ENCODE data around the gene MAP3K2. TPM values are rescaled to one million over a fixed set of nuclear protein-coding genes. Genes with fewer than 3 reads are reported as not detected.

Gene MAP3K2
- total and polyA plus RNA-seq, 2 of the 8 experiments (the other 6 are each of a cell fraction or from before 2014, with no cell fraction given) = 2.0 to 23.2 TPM

DNA sequence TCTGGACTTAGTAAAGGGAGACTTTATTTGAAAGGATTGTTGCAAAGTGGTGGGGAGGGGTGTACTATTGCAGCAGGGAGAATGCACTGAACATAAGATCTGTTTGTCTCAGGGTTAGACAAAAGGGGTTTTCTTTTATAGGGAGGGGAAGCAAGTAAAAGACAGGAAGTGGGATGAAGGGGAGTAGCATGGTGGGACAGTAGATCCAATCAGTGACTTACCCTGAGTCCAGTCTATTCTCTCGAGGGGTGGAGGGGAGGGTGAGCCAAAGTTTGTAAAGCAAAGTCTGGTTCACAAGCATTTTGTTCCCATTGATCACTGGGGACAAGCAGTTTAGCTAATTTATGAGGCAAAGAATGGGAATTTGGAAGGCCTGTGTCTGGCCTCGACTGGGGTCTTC, 132.6 kb downstream of the MAP3K2 start:
- Histone ChIP-seq H3K27me3 (replicated peaks in 1 of 4; ENCODE audit: control insufficient read depth in 3 of 4, extremely low read depth in 1 of 4, insufficient read depth in 3 of 4, low read length in 3 of 4) (no peaks in the 10 kb centered on the region), H4K20me1 (replicated peaks in 1 of 2; ENCODE audit: control insufficient read depth in 1 of 2, insufficient read depth in 2 of 2, low read length in 2 of 2) (peaks cover 0 to 5% of the 10 kb centered on the region in 2 experiments), H2AK5ac (ENCODE audit: low read depth, low read length) (no peak overlapping the region), H3K36me3 (ENCODE audit: control insufficient read depth in 2 of 4, insufficient read depth in 4 of 4, low read length in 3 of 4) (peaks cover 8 to 39% (median 21%) of the 10 kb centered on the region in 4 experiments), H3K79me1 (ENCODE audit: low read depth, low read length) (no peaks in the 10 kb centered on the region), H2BK12ac (ENCODE audit: low read depth, low read length) (no peak overlapping the region), H2AFZ (ENCODE audit: low read length) (no peak overlapping the region), H3K4me2 (ENCODE audit: insufficient read depth in 1 of 2, low read depth in 2 of 2, low read length in 2 of 2) (no peak overlapping the region), H3K56ac (replicated peaks; ENCODE audit: insufficient read length, low read depth, low read length) (no peak overlapping the region), H3K4ac (replicated peaks; ENCODE audit: insufficient read length, low read depth, low read length) (no peak overlapping the region), H3K18ac (ENCODE audit: extremely low read depth, low read length) (no peak overlapping the region), H2BK5ac (ENCODE audit: low read depth, low read length) (no peak overlapping the region), H3K14ac (ENCODE audit: insufficient read length) (no peak overlapping the region), H3K23me2 (ENCODE audit: low read depth, low read length) (no peaks in the 10 kb centered on the region), H3K4me3 (ENCODE audit: extremely low read depth in 1 of 4, insufficient read depth in 2 of 4, low read depth in 3 of 4, low read length in 4 of 4) (no peak overlapping the region), H4K5ac (ENCODE audit: insufficient read length, low read depth, low read length) (no peak overlapping the region), H3K79me2 (ENCODE audit: control insufficient read depth in 1 of 2, insufficient read depth in 2 of 2, low read length in 2 of 2) (no peaks in the 10 kb centered on the region), H3K23ac (ENCODE audit: insufficient read length) (no peak overlapping the region), H2BK20ac (ENCODE audit: low read length) (no peak overlapping the region), H3K4me1 (replicated peaks in 1 of 4; ENCODE audit: control insufficient read depth in 3 of 4, insufficient read depth in 4 of 4, low read length in 3 of 4) (no peaks in the 10 kb centered on the region), H3K9ac (replicated peaks in 1 of 4; ENCODE audit: extremely low read depth in 1 of 4, low read depth in 3 of 4, low read length in 3 of 4) (no peak overlapping the region), H4K8ac (ENCODE audit: extremely low read depth, insufficient read depth, low read length) (no peak overlapping the region), H3K27ac (ENCODE audit: low read depth, low read length) (no peak overlapping the region), H3K9me3 (ENCODE audit: insufficient read depth in 2 of 2, low read depth in 1 of 2, low read length in 1 of 2) (no peaks in the 10 kb centered on the region), H2BK120ac (replicated peaks; ENCODE audit: low read depth, low read length) (no peak overlapping the region), H4K91ac (replicated peaks; ENCODE audit: insufficient read length, low read length) (no peak overlapping the region), H2BK15ac (ENCODE audit: low read length) (no peak overlapping the region)
- WGBS, 2 experiments (ENCODE audit: extremely low coverage in 1 of 2, insufficient coverage in 1 of 2, insufficient read length in 1 of 2, insufficient replicate concordance in 2 of 2, low coverage in 1 of 2, low lambda C conversion rate in 2 of 2, missing lambda C conversion rate in 1 of 2) = 96% methylated on average over 2 of the region's 2 CpGs; no CpG with 5 or more reads in 1 of the 2 experiments
- FAIRE-seq (no peak), DNase-seq (ENCODE audit: low read depth in 1 of 2, low spot score in 2 of 2) (no peak)
- POLR2A ChIA-PET (ENCODE audit: partially characterized antibody) = no interaction called here
- CTCF ChIA-PET (ENCODE audit: partially characterized antibody) = interaction anchor here (2.0 kb wide), 1 partner anchor 58 kb away, joined by 7 read pairs; no protein-coding TSS in a partner anchor
- TF ChIP-seq BRCA1 (IDR thresholded peaks at IDR 0.05; ENCODE audit: low read depth, low read length) (no peak), TCF12 (IDR thresholded peaks at IDR 0.05; ENCODE audit: low read depth, low read length) (no peak), NANOG (IDR thresholded peaks at IDR 0.05; ENCODE audit: insufficient read depth, low read depth, low read length, poor library complexity, severe bottlenecking) (no peak), RXRA (IDR thresholded peaks at IDR 0.05; ENCODE audit: insufficient read depth, low read depth, low read length) (no peak), CBX5 (IDR thresholded peaks at IDR 0.05; ENCODE audit: low read depth, low read length) (no peak), JUN (IDR thresholded peaks at IDR 0.05; ENCODE audit: low read depth, low read length) (no peak), EZH2 (IDR thresholded peaks at IDR 0.05; ENCODE audit: low read depth, low read length, severe bottlenecking) (no peak), JUND (IDR thresholded peaks at IDR 0.05; ENCODE audit: low read length) (no peak), RBBP5 (IDR thresholded peaks at IDR 0.05; ENCODE audit: borderline replicate concordance, low read depth, low read length) (no peak), POLR2AphosphoS5 (IDR thresholded peaks at IDR 0.05; ENCODE audit: low read depth, low read length) (no peak), YY1 (IDR thresholded peaks at IDR 0.05; ENCODE audit: low read depth, low read length) (no peak), CREB1 (IDR thresholded peaks at IDR 0.05) (no peak), KDM1A (IDR thresholded peaks at IDR 0.05; ENCODE audit: borderline replicate concordance, low read length) (no peak), CHD1 (IDR thresholded peaks at IDR 0.05; ENCODE audit: low read depth, low read length) (no peak)
- TF ChIP-seq, protein P1, sequence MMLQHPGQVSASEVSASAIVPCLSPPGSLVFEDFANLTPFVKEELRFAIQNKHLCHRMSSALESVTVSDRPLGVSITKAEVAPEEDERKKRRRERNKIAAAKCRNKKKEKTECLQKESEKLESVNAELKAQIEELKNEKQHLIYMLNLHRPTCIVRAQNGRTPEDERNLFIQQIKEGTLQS (IDR thresholded peaks at IDR 0.05; ENCODE audit: insufficient read depth, low read depth, low read length) = no peak
